Prostate gland (tissue), 2 donors: ENCODE results near the gene KIAA1614.

Experiments
- POLR2A ChIP-seq: fragments of 450-650 bp; IDR thresholded peaks from one replicate; pipeline ENCODE4 v1.6.1; 2016; ENCODE audit warnings: antibody characterized with exemption, mild to moderate bottlenecking
- TF ChIP-seq, protein P1 (sequence below), 4 experiments: fragments of 200-600 bp in 2 of 4; fragments of 450-650 bp in 2 of 4; sonication (generic) in 2 of 4; IDR thresholded peaks; 1 replicate in 3 of 4; 2 replicates in 1 of 4; pipeline ENCODE4 v1.5.1; 2016 to 2019; ENCODE audit warnings: antibody characterized with exemption in 4 of 4, mild to moderate bottlenecking in 2 of 4, moderate library complexity in 2 of 4

DNA sequence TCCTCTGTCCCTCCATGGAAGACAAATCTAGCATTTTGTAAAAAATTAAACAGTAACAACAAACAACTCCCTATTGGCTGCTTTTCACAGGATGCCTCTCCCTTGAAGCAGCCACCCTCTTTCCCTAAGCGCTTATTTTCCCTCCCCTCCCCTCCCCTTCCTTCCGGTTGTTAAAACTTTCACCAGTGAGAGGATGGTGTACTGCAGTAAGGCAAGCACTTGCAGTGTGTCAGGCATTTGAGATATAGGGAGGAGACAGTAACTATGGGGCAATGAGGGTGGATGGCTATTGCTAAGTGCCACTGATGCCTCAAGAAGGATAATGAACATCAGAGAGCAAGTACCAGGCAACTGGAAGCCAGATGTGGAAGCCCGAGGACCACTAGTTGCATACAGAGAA lies 19.1 kb upstream of the KIAA1614 start:
- TF ChIP-seq, protein P1, sequence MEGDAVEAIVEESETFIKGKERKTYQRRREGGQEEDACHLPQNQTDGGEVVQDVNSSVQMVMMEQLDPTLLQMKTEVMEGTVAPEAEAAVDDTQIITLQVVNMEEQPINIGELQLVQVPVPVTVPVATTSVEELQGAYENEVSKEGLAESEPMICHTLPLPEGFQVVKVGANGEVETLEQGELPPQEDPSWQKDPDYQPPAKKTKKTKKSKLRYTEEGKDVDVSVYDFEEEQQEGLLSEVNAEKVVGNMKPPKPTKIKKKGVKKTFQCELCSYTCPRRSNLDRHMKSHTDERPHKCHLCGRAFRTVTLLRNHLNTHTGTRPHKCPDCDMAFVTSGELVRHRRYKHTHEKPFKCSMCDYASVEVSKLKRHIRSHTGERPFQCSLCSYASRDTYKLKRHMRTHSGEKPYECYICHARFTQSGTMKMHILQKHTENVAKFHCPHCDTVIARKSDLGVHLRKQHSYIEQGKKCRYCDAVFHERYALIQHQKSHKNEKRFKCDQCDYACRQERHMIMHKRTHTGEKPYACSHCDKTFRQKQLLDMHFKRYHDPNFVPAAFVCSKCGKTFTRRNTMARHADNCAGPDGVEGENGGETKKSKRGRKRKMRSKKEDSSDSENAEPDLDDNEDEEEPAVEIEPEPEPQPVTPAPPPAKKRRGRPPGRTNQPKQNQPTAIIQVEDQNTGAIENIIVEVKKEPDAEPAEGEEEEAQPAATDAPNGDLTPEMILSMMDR (IDR thresholded peaks at IDR 0.05): no peak
- no peak for TF ChIP-seq POLR2A
